HL-60 (cell line): ENCODE results near the gene NARF.
"Not testable (repeated sequence)": the region's sequence is repeated elsewhere in the genome, so short reads cannot be mapped to it uniquely, and the experiment has no call there.

Experiments used
- DNase-seq, 2 experiments: peaks; one replicate each; pipeline ENCODE4 v3.0.0-alpha.2; 2010 to 2020; ENCODE audit warnings: low read depth in 1 of 2, low spot score in 1 of 2
- H3K27ac ChIP-seq: fragments of 250-450 bp; sonication (Bioruptor Pico); replicated peaks from 2 replicates; pipeline ENCODE4 v1.5.1; 2020; ENCODE audit warnings: mild to moderate bottlenecking, moderate library complexity
- H3K27me3 ChIP-seq: fragments of 250-450 bp; sonication (Bioruptor Pico); 2 replicates; pipeline ENCODE4 v1.5.1; 2021; ENCODE audit warnings: mild to moderate bottlenecking, moderate library complexity; ENCODE audit not compliant: insufficient read depth, poor library complexity, severe bottlenecking
- H3K4me3 ChIP-seq: replicated peaks from 2 replicates; pipeline ENCODE4 v1.5.1; 2011; ENCODE audit warnings: mild to moderate bottlenecking, control low read depth, low read length; ENCODE audit not compliant: insufficient read depth
- GABPA ChIP-seq: IDR thresholded peaks from 2 replicates; pipeline ENCODE4 v1.6.1; 2012; ENCODE audit warnings: low read depth
- POLR2AphosphoS5 ChIP-seq: IDR thresholded peaks from 2 replicates; pipeline ENCODE4 v1.6.1; 2012; ENCODE audit warnings: low read depth
- SPI1 ChIP-seq: IDR thresholded peaks from 2 replicates; pipeline ENCODE4 v1.6.1; 2012; ENCODE audit warnings: low read depth, mild to moderate bottlenecking, borderline replicate concordance
- TF ChIP-seq, protein P1 (sequence below): IDR thresholded peaks from one replicate; pipeline ENCODE4 v1.5.1; 2011; ENCODE audit warnings: low read length, control low read depth, inconsistent platforms; ENCODE audit not compliant: insufficient read depth
- TF ChIP-seq, protein P2 (sequence below): IDR thresholded peaks from 2 replicates; pipeline ENCODE4 v1.6.1; 2012; ENCODE audit warnings: low read depth; ENCODE audit not compliant: insufficient replicate concordance

Gene NARF

GRCh38 chr17:82534401-82534812, 75.9 kb downstream of the NARF start:
- DNase-seq = peak in 1 of 2 experiments; percentile 20
- Histone ChIP-seq H3K4me3 (no peak overlapping the region), H3K27me3 (no peaks in the 10 kb centered on the region), H3K27ac (no peak overlapping the region)
- TF ChIP-seq POLR2AphosphoS5 (no peak), GABPA (no peak), SPI1 (no peak)
- TF ChIP-seq, protein P1, sequence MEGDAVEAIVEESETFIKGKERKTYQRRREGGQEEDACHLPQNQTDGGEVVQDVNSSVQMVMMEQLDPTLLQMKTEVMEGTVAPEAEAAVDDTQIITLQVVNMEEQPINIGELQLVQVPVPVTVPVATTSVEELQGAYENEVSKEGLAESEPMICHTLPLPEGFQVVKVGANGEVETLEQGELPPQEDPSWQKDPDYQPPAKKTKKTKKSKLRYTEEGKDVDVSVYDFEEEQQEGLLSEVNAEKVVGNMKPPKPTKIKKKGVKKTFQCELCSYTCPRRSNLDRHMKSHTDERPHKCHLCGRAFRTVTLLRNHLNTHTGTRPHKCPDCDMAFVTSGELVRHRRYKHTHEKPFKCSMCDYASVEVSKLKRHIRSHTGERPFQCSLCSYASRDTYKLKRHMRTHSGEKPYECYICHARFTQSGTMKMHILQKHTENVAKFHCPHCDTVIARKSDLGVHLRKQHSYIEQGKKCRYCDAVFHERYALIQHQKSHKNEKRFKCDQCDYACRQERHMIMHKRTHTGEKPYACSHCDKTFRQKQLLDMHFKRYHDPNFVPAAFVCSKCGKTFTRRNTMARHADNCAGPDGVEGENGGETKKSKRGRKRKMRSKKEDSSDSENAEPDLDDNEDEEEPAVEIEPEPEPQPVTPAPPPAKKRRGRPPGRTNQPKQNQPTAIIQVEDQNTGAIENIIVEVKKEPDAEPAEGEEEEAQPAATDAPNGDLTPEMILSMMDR = no peak
- TF ChIP-seq, protein P2, sequence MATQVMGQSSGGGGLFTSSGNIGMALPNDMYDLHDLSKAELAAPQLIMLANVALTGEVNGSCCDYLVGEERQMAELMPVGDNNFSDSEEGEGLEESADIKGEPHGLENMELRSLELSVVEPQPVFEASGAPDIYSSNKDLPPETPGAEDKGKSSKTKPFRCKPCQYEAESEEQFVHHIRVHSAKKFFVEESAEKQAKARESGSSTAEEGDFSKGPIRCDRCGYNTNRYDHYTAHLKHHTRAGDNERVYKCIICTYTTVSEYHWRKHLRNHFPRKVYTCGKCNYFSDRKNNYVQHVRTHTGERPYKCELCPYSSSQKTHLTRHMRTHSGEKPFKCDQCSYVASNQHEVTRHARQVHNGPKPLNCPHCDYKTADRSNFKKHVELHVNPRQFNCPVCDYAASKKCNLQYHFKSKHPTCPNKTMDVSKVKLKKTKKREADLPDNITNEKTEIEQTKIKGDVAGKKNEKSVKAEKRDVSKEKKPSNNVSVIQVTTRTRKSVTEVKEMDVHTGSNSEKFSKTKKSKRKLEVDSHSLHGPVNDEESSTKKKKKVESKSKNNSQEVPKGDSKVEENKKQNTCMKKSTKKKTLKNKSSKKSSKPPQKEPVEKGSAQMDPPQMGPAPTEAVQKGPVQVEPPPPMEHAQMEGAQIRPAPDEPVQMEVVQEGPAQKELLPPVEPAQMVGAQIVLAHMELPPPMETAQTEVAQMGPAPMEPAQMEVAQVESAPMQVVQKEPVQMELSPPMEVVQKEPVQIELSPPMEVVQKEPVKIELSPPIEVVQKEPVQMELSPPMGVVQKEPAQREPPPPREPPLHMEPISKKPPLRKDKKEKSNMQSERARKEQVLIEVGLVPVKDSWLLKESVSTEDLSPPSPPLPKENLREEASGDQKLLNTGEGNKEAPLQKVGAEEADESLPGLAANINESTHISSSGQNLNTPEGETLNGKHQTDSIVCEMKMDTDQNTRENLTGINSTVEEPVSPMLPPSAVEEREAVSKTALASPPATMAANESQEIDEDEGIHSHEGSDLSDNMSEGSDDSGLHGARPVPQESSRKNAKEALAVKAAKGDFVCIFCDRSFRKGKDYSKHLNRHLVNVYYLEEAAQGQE = no peak

DNA sequence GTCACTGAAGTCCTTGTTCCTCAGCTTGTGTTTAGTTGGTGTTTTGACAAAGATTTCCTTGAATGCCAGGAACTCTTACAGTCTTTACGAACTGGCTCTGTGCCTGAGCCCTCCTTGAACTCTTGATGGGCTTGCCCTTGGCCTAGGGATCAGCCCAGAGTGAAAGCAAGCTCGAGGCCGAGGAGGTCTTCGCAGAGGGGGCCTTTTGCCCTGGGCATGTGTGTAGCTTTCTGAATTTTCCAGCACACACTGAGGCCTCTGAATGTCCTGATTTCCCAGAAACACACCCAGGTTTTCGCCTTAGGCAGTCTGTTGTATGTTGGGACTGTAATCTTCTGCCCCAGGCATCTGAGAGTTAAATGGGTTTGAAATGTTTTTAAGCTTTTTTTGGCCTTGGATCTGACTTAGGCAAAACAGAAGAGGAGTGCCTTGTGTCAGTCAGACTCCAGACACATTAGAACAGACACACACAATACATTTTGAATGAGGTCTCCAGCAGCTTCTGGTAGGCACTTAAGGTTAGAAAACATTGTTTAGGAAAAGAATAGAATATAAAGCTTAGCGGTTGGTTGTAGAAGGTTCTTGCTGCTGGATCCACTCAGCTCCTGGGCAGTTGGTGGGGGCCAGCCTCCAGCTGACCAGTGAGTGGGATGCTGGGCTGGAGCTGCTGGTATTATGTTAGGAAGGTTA, 78.1 kb downstream of the NARF start:
- no peak for DNase-seq
- no peak for TF ChIP-seq GABPA
- no peak for TF ChIP-seq SPI1
- TF ChIP-seq, protein P2 = no peak
- no peak for TF ChIP-seq POLR2AphosphoS5
- TF ChIP-seq, protein P1 = no peak
- Histone ChIP-seq H3K27ac (no peak overlapping the region), H3K27me3 (no peaks in the 10 kb centered on the region), H3K4me3 (no peak overlapping the region)

- not testable (repeated sequence) for H3K4me3 ChIP-seq, H3K27ac ChIP-seq, H3K27me3 ChIP-seq, DNase-seq
These were observed 78.7 kb downstream of the NARF start for GRCh38 chr17:82537228-82537627.

GRCh38 chr17:82539076-82539475, 80.5 kb downstream of the NARF start:
- H3K27me3 ChIP-seq, DNase-seq, H3K27ac ChIP-seq, H3K4me3 ChIP-seq: not testable (repeated sequence)
